Measurements from ENCODE around the gene BMPR1B.

GRCh38 chr4:94976371-94977011 is 218.7 kb downstream of the BMPR1B start:
- no peak for TF ChIP-seq YY1 (tag by site-specific recombination; IDR thresholded peaks at IDR 0.05)
- TF ChIP-seq CTCF (tag by site-specific recombination; IDR thresholded peaks at IDR 0.05) = no peak
- no peak for TF ChIP-seq ZNF585B (tag by site-specific recombination; IDR thresholded peaks at IDR 0.05)
- TF ChIP-seq ZBTB10 (tag by site-specific recombination; IDR thresholded peaks at IDR 0.05) = no peak
- no peak for TF ChIP-seq REST (tag by site-specific recombination; IDR thresholded peaks at IDR 0.05)
- TF ChIP-seq KLF9 (tag by site-specific recombination; IDR thresholded peaks at IDR 0.05; ENCODE audit: low read depth) = no peak
- no peak for TF ChIP-seq TSHZ1 (tag by site-specific recombination; IDR thresholded peaks at IDR 0.05; ENCODE audit: borderline replicate concordance)

Data from HEK293 (cell line).